ENCODE data around the gene PCGF2.

The PCGF2 gene

GRCh38 chr17:38740806-38741205, 7.3 kb downstream of the PCGF2 start:
- TF ChIP-seq, protein P1, sequence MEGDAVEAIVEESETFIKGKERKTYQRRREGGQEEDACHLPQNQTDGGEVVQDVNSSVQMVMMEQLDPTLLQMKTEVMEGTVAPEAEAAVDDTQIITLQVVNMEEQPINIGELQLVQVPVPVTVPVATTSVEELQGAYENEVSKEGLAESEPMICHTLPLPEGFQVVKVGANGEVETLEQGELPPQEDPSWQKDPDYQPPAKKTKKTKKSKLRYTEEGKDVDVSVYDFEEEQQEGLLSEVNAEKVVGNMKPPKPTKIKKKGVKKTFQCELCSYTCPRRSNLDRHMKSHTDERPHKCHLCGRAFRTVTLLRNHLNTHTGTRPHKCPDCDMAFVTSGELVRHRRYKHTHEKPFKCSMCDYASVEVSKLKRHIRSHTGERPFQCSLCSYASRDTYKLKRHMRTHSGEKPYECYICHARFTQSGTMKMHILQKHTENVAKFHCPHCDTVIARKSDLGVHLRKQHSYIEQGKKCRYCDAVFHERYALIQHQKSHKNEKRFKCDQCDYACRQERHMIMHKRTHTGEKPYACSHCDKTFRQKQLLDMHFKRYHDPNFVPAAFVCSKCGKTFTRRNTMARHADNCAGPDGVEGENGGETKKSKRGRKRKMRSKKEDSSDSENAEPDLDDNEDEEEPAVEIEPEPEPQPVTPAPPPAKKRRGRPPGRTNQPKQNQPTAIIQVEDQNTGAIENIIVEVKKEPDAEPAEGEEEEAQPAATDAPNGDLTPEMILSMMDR (IDR thresholded peaks at IDR 0.05; ENCODE audit: insufficient read depth, low read length, missing control alignments) = no peak
- CTCF ChIA-PET = interaction anchor here (1.1 kb wide), 1 partner anchor 10 kb away, joined by 3 read pairs; no protein-coding TSS in a partner anchor
- no peak for DNase-seq (ENCODE audit: low read depth, low spot score)
- POLR2A ChIA-PET = no interaction called here
- no peak overlapping the region for H3K4me3 ChIP-seq (ENCODE audit: low read depth, low read length)

GRCh38 chr17:38740044-38740443, 8.1 kb downstream of the PCGF2 start:
- CTCF ChIA-PET = interaction anchor here (0.6 to 1.1 kb wide), 3 partner anchors 9 to 77 kb away, joined by 3 read pairs; no protein-coding TSS in a partner anchor
- POLR2A ChIA-PET = no interaction called here
- TF ChIP-seq, protein P1 (IDR thresholded peaks at IDR 0.05; ENCODE audit: insufficient read depth, low read length, missing control alignments) = no peak

DNA sequence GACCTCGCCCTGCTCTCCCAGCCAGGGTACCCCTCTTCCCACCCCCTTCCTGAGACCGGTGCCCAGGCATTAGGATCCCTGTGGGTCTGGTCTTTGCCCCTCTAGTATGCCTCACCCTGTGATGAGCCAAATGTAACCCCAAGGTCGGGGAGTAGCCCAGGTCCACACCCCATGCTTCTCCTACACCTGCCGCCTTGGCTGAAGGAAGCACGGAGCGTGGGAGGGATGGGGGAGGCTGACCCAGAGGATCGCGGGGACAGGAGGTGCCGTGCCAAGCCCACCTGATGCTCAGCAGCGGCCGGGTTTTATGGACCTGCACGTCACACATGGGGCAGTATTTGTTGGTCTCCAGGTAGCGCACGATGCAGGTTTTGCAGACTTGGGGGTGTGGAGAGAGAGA, 8.8 kb downstream of the PCGF2 start:
- TF ChIP-seq, protein P1 (IDR thresholded peaks at IDR 0.05; ENCODE audit: insufficient read depth, low read length, missing control alignments) = no peak
- ChIA-PET POLR2A (interaction anchor here (1.3 kb wide), 1 partner anchor 14 kb away, joined by 3 read pairs; no protein-coding TSS in a partner anchor), CTCF (interaction anchor here (0.8 to 0.9 kb wide), 2 partner anchors 10 to 63 kb away, joined by 3 read pairs; no protein-coding TSS in a partner anchor)
- no peak overlapping the region for H3K4me3 ChIP-seq (ENCODE audit: low read depth, low read length)
- DNase-seq (ENCODE audit: low read depth, low spot score) = no peak

More at GRCh38 chr17:38740044-38740443, 8.1 kb downstream of the PCGF2 start:
- no peak overlapping the region for H3K4me3 ChIP-seq (ENCODE audit: low read depth, low read length)
- no peak for DNase-seq (ENCODE audit: low read depth, low spot score)

DNA sequence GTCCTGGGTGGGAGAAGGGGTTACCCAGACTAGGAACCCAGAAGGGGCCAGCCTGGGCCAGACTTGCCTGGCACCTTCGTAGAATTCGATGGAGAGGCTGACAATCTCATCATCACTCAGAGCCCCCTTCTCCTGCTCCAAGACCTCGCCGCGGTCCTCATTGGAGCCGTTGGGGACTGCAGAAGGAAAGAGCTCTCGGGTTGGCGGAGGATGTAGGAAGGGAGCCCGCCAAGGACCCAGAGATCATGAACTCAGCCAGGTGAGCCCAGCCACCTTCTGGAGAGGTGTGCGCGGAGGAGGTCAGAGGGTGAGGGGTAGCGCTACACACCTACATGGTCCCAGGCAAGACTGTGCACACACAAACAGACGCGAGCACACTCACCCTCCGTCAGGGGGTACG, 9.4 kb downstream of the PCGF2 start:
- no peak overlapping the region for H3K4me3 ChIP-seq (ENCODE audit: low read depth, low read length)
- ChIA-PET POLR2A (interaction anchor here (1.3 kb wide), 1 partner anchor 14 kb away, joined by 3 read pairs; no protein-coding TSS in a partner anchor), CTCF (interaction anchor here (0.8 kb wide), 1 partner anchor 10 kb away, joined by 3 read pairs; no protein-coding TSS in a partner anchor)
- no peak for DNase-seq (ENCODE audit: low read depth, low spot score)
- TF ChIP-seq, protein P1 (IDR thresholded peaks at IDR 0.05; ENCODE audit: insufficient read depth, low read length, missing control alignments) = no peak

- TF ChIP-seq, protein P1 (IDR thresholded peaks at IDR 0.05; ENCODE audit: insufficient read depth, low read length, missing control alignments) = no peak
- POLR2A ChIA-PET = interaction anchor here (1.3 kb wide), 1 partner anchor 13 kb away, joined by 3 read pairs; no protein-coding TSS in a partner anchor
- H3K4me3 ChIP-seq (ENCODE audit: low read depth, low read length) = no peak overlapping the region
- DNase-seq (ENCODE audit: low read depth, low spot score) = no peak
- CTCF ChIA-PET = interaction anchor here (0.8 to 5.5 kb wide), 5 partner anchors 8 to 61 kb away, joined by 3 to 84 read pairs (median 11); partner anchors contain the start of genes EPOP and PCGF2
These were observed 10.0 kb downstream of the PCGF2 start for GRCh38 chr17:38738007-38738662.

Data from AG04449 (cell line).